Skin epidermis (tissue), 12 donors: ENCODE data around the gene RNF112.

Experiments
- H3K27ac ChIP-seq, 21 experiments: fragments of 200-600 bp; sonication (generic) in 11 of 21; one replicate each; pipeline ENCODE4 v1.5.0; 2020; ENCODE audit warnings: mild to moderate bottlenecking in 3 of 21, inconsistent platforms in 2 of 21, moderate library complexity in 2 of 21
- H3K4me3 ChIP-seq, 7 experiments: fragments of 200-600 bp; sonication (generic) in 2 of 7; one replicate each; pipeline ENCODE4 v1.5.0; 2020; ENCODE audit warnings: inconsistent platforms in 2 of 7, mild to moderate bottlenecking in 2 of 7, moderate library complexity in 1 of 7

Gene RNF112

DNA sequence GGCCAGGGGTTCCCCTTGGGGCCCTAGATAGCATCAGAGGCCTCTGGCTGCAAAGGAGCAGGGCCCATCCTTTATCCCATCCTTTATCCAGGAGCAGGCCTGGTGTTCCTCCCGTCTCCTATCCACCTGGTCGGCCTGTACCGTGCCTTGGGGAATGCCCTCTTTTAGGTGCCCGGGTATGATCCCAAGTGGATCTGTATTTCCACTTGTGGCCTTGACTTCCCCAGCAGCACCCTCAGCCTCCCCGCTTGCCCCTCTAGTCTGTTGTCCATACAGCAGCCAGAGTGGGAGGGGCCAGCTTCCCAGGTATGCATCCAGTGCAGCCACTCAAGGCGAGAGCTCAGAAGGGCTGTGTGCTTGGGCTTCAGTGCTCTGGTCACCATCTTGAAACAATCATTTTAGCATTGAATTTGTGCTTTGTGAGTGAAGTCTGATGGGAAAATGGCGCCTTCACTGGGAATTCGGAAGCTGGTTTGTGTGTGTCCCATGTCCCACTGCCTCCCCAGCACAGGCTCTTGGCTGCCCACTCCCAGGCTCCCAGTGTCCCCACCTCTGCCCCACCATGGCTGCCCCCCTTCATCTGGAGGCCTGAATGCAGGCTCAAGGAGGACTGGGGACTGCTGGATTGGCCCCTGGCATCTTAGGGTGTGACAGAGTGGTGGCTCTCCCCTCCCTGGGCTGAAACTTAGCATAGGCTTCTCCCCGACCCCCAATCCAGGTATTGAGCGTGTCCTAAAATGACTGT is 3.3 kb upstream of the RNF112 start:
- Histone ChIP-seq H3K27ac (no peak overlapping the region), H3K4me3 (no peak overlapping the region)

DNA sequence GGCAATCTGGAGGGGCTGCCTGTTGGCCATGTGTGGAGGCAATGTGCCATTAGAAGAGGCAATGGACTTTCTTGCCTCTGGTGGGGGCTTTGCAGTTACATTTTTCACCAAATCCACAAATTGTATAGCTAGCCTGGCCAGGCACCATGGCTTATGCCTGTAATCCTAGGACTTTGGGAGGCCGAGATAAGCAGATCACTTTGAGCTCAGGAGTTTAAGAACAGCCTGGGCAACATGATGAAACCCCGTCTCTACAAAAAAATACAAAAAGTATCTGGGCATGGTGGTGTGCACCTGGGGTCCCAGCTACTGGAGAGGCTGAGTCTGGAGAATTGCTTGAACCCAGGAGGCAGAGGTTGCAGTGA is 2.7 kb upstream of the RNF112 start:
- Histone ChIP-seq H3K4me3 (no peak overlapping the region), H3K27ac (no peak overlapping the region)

DNA sequence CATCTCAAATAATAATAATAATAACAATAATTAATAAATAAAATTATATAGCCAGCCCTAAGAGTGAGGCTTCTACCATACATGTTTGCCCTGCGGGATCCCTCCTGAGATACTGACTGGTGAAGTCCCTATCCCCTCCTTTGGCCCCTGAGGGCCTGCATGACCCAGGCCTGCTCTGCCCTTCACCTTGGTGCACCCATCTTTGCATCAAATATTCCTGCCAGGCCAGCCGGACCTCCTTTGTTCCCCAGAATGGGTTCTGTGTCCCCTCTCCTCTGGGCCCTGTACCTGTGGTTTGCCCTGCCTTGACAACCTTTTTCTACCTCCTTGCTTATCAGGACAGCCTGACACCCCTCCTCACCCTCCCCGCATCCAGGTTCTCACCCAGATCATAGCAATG is 2.0 kb upstream of the RNF112 start:
- H3K27ac ChIP-seq, result peak overlapping the region in 2 of 21 experiments; percentile 15 to 46

DNA sequence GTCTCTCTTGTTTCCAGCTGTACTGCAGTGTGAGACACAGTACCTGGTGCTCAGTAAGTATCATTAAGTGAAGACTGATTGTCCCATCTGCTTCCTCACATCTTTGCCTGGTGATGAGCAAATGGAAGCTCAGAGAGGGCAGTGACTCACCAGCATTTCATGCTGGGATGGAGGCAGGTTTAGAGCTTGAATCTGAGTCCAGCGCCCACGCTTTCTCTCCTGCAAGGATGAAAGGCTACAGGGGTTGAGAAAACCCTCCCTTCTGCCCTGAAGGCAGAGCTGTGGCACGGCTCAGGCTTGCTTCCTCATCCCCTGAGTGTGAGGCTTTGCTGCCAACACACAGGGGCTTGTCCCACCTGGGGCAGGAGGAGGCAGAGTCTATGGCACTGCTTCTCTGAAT is 1.5 kb upstream of the RNF112 start:
- H3K4me3 ChIP-seq, result no peak overlapping the region
- peak overlapping the region in 2 of 21 experiments; percentile 15 to 57 for H3K27ac ChIP-seq

More for the DNA sequence above, 2.0 kb upstream of the RNF112 start:
- H3K4me3 ChIP-seq, result no peak overlapping the region

DNA sequence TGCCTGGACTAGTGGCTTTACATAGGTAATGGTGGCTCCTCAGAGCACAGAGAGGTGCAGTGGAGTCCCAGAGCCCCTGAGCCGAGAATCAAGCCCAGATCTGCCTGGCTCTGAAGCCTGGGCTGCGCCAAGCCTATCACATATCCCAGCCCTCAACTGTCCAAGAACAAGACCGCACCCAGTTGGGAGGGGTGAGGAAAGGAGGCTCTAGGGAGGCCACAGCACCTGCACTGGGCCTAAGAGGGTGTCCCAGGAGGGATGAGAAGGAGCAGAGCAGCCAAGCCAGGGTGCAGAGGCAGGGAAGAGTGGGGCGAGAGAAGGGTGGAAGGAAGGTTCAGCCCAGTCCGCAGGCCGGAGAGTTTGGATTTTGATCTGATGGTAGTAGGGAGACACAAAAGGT is 941 bp upstream of the RNF112 start:
- no peak overlapping the region for H3K4me3 ChIP-seq
- peak overlapping the region in 3 of 21 experiments; percentile 2 to 57 (median 15) for H3K27ac ChIP-seq

DNA sequence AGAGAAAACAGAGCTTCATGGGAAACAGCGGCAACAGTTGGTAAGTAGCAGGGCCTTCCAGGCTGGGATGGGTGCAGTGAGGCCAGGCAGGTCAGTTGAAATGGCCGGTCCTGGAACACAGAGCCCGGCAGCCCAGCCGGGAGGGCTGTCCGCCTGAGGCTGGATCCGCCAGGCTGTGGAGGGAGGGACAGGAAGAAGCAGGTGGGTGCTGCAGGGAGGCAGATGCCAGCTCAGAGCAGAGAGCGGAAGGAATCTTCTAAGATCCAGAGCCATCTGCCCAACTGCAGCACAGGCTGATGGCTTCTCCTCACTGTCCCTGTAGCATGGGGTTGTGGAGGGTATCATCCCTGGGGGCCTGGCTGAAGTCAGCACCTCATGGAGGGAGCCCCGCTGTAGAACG is 599 bp downstream of the RNF112 start:
- H3K4me3 ChIP-seq, result peak overlapping the region in 1 of 7 experiments; percentile 13
- peak overlapping the region in 1 of 21 experiments; percentile 16 for H3K27ac ChIP-seq

DNA sequence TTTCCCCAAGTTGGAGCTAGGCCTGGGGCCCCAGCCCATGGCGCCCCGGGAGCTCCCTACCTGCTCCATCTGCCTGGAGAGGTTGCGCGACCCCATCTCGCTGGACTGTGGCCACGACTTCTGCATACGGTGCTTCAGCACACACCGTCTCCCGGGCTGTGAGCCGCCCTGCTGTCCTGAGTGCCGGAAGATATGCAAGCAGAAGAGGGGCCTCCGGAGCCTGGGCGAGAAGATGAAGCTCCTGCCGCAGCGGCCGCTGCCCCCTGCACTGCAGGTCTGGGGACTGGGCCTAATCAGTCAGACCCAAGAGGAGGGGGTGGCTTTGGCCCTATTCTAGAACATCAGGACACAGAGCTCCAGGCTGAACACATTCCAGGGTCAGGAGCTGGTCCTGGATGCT is 1.5 kb downstream of the RNF112 start:
- Histone ChIP-seq H3K27ac (no peak overlapping the region), H3K4me3 (no peak overlapping the region)

DNA sequence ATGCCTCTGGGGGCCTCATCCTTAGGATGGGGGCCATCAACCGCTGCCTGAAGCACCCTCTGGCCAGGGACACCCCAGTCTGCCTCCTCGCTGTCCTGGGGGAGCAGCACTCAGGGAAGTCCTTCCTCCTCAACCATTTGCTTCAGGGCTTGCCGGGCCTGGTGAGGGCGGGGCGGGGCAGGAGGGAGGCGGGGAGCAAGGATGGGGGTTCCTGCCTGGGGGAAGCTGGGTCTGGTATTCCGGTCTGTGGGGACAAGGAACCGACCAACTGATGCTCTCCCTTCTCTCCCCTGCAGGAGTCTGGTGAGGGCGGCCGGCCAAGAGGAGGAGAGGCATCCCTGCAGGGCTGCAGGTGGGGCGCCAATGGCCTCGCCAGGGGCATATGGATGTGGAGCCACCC is 2.0 kb downstream of the RNF112 start:
- no peak overlapping the region for H3K27ac ChIP-seq
- H3K4me3 ChIP-seq, result no peak overlapping the region

DNA sequence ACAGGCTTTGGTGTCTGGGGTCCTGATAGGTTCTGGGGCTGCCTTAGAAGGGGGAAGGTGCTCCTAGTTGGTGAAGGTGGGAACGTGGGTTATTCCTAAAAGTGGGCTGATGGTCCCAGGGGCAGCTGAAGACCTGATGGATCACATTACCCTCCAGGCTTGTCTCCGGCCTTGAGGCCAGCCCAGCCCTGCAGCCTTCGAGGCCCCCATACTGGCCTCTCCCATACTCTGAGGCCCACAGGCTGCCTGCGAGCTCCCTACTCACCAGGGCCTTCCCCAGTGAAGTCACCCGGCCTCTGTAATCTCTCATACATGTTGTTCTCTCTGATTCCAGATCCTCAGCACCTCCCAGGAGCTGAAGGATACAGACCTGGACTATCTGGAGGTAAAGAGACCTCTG is 2.7 kb downstream of the RNF112 start:
- Histone ChIP-seq H3K27ac (no peak overlapping the region), H3K4me3 (no peak overlapping the region)

DNA sequence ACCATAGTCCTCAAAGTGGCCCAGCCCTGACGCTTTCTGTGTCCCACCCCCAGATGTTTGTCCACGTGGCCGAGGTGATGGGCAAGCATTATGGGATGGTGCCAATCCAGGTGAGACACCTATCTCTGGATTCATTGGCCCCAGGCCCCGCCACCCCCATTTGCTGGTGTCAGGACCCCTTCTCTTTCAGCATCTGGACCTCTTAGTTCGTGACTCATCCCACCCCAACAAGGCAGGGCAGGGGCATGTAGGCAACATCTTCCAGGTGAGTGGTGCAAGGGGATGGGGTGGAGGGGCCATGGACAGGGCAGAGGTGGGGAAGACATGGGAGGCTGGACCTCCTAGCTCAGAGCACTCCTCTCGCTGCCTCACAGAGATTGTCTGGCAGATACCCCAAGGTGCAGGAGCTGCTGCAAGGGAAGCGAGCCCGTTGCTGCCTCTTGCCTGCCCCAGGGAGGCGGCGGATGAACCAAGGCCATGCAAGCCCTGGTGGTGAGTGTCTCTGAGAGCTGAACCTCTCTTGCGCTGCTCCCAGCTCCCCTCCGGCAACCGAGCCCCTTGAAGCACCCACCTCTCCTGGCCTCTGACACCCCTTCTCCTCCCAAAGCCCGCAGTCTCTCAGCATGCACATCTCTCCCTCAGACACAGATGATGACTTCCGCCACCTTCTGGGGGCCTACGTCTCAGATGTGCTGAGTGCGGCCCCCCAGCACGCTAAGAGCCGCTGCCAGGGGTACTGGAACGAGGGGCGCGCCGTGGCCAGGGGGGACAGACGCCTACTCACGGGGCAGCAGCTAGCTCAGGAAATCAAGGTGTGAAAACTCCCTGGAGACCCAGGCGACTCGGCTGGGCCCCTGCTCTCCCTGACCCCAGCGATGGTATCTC is 3.6 kb downstream of the RNF112 start:
- no peak overlapping the region for H3K4me3 ChIP-seq
- no peak overlapping the region for H3K27ac ChIP-seq

DNA sequence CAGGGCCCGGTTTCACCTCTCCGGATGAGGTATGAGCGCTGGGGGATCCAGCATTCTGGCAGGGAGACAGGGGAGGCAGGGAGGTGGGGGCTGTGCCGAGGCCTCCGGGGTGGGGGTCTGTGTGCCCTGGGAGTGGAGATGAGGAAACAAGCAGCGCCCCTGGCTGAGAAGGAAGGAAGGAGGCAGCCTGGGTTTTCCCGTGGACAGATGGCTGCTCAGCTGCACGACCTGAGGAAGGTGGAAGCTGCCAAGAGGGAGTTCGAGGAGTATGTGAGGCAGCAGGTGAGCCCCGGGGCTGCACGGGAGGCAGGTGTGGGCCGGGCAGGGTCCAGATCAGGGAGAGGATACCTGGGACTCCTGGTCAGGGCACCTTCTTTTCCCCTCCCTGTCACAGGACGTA is 4.3 kb downstream of the RNF112 start:
- Histone ChIP-seq H3K27ac (no peak overlapping the region), H3K4me3 (no peak overlapping the region)

DNA sequence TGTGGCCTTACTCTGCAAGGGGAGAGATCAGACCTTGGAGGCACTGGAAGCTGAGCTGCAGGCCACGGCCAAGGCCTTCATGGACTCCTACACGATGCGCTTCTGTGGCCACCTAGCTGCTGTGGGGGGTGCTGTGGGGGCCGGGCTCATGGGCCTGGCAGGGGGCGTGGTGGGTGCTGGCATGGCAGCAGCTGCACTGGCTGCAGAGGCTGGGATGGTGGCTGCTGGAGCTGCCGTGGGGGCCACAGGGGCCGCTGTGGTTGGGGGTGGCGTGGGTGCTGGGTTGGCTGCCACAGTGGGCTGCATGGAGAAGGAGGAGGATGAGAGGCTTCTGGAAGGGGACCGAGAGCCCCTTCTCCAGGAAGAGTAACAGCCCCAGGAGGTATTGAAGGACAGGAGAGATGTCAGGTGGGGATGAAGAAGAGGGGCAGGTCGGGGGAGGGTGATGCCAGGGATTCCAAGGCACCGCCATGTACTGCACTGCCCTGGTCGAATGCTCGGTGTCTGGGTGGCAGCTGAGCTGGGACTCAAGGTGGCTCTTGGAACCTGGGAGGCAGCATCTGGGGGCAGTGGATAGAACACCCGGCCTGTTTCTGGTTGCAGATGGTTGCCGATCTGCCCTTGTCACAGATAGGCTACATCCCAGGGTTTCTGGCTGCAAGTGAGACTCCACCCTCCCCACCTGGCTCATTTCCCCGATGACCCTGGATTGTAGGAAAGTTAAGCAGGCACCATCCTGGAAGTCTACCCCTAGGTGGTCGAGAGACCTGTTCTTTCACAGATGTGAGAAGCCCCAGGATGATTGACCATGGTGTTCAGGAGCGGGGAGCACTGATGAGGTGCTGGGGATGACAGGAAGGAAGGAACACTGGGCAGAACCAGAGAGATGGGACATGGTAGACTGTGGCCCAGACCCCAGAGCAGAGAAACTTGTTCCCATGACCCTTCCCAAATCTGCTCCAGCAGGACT is 5.1 kb downstream of the RNF112 start:
- Histone ChIP-seq H3K4me3 (no peak overlapping the region), H3K27ac (no peak overlapping the region)

DNA sequence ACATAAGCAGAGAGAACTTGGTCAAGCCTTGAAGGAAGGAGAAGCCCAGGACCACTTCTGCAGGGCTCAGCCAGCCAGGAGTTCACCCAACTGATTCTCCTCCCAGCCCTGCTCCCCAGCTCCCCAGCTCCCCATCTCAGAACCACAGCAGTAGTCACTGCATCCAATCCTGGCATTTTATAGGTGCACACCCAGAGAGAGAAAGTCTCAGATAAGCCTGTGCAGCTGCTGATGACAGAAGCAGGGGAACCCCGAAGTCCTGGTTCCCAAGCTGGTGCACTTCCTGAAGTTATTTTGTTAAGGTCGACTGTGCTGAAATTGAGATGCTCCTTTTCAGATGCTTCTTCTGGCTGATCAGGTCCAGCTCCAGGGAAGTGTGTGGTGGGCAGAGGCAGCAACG is 6.6 kb downstream of the RNF112 start:
- Histone ChIP-seq H3K4me3 (no peak overlapping the region), H3K27ac (no peak overlapping the region)

DNA sequence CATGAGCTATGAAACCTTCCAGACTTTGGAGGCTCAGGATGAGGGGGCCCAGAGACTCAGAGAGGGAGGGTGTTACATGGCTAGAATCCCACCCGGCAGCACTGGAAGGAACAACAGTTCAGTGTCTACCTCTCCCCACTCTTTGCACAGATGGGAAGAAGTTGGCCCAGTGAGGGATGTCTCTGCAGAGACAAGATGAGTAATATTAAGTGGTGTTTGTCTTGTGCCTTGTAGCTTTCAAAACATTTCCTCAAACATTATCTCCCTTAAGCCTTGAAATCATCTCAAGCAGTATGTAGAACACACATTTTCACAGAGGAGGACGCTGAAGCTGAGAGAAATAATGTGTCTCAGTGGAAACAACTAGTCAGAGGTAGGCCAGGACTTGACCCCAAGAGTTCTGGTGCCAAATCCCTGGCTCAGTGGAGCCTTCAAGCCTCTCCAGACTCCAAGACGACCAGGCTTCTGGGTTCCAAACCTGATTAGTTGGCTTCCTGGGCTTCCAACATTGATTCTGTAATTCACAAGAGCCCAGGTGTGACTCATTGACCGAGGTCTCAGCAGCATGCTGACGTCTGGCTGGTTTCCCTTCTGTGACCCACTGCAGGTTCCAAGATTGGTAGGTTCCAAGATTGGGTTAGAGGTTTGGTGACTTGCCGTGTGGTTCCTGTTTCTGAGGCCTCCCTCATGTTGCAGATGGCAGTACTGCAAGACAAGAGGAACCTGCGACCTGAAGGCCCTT is 7.4 kb downstream of the RNF112 start:
- Histone ChIP-seq H3K27ac (peak overlapping the region in 2 of 21 experiments; percentile 9 to 38), H3K4me3 (no peak overlapping the region)

DNA sequence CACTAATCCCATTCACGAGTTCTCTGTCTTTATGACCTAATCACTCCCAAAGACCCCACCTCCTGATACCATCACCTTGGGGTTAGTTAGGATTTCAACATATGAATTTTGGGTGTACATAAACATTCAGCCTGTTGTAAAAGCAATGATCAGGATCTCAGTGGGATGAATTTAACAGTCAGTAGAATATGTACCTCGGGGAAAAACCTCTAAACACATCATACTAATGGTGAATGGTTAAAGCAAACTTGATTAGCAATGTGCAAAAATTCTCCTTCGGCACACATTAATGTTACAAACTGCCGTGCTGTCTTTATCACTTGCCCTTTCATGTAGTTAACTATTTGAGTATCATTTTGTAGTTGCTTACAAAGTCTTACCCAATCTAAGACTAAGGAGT is 10.2 kb downstream of the RNF112 start:
- H3K4me3 ChIP-seq, result no peak overlapping the region

DNA sequence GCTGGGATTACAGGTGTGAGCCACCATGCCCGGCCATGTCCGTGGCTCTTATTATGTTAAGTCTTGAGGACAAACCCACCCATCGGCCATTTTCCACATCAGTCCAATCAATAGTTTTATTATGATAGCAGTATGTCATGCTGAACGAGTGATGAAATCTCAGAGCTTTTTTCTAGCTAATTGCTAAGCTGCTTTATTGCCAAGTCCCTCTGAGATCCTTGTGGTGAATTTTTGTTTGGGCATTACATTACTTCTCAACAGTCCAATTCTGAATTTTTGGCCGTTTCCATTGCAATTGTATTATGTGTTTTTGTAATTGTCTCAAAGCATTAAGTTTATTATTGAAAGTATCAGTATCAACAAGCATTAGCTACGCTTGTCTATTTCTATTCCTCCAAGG is 10.9 kb downstream of the RNF112 start:
- H3K4me3 ChIP-seq, result no peak overlapping the region
- H3K27ac ChIP-seq, result no peak overlapping the region

More for the DNA sequence above, 10.2 kb downstream of the RNF112 start:
- no peak overlapping the region for H3K27ac ChIP-seq

DNA sequence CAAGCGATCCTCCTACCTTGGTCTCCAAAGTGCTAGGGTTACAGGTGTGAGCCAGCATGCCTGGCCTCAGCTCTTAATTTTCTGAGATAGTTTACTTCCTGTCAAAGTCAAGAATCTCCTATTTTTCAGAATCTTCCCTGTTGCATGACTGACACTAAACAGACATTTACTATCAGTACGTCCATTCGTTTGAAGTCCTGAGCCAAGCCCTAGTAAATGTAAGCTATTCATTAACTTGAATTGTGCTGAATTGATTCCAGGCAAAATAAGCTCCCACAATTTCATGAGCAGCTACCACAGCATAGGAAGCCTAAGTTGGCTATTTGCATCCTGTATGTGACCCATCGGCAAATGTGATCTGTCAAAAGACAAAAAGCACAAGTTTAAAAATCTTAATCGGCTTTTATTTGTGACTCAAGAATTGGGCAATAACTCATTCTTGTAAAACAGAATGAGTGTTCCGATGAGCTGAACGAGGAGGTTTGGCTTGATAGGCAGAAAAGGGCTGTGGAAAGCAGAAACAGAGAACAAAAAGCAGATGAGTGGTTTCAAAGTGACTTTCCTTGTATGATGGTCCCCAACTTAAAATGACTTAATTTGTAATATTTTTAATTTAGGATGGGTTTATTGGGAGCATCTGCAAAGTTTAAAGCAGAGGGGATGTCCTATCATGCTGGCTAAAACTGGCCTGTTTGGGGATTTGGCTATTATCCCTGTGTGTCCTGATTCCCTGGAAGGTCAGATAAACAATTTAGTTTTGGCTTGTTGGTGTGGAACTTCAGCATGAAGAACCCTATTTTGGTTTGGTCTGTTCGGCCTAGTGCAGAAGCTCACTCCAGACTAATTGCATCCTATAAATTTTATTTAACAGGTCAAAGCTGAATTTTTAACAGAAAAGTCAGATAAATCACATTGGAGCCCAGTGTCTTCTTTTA is 14.2 kb downstream of the RNF112 start:
- H3K4me3 ChIP-seq, result no peak overlapping the region
- H3K27ac ChIP-seq, result peak overlapping the region in 1 of 21 experiments; percentile 23

DNA sequence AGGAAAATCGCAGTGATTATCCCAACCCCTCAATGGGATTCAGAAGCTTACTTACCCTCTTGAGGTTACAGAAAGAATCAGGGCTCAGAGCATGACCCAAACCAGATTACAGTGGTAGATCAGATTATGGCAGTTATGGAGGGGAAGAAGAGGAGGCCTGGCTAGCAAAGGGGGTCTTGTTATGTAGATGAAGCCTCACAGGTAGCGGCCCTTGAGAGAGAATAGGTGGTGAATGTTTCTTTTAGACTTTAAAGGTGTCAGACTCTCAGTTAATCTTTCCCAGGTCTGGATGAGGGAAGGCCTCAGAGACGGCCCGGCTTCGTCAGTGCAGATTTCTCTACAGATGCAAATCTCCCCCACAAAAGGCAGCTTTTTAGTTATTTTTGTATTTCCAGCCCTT is 15.6 kb downstream of the RNF112 start:
- H3K27ac ChIP-seq, result no peak overlapping the region
- no peak overlapping the region for H3K4me3 ChIP-seq
